Gastrocnemius medialis (tissue), 4 donors: ENCODE data around the gene SANBR. TPM values are rescaled to one million over a fixed set of nuclear protein-coding genes. Genes with fewer than 3 reads are reported as not detected.

ENCODE experiments used
- ATAC-seq, 2 donors: fragments of 150-250 bp; one replicate each; pipeline ENCODE4 v1.9.1; 2016
- DNase-seq, 2 donors: peaks; one replicate each; pipeline ENCODE4 v3.0.0-alpha.2; 2019
- H3K27ac ChIP-seq, 4 donors: fragments of 200-600 bp; sonication (generic); 1 replicate in 1 of 4; 2 replicates in 3 of 4; pipeline ENCODE4 v1.5.1; 2016 to 2018; ENCODE audit warnings: mild to moderate bottlenecking in 2 of 4, moderate library complexity in 1 of 4
- H3K27me3 ChIP-seq, 3 donors: fragments of 200-600 bp; sonication (generic) in 2 of 3; 1 replicate in 1 of 3; 2 replicates in 2 of 3; pipeline versions ENCODE4 v1.5.1 to v1.6.0; 2016 to 2019; ENCODE audit warnings: mild to moderate bottlenecking in 1 of 3, moderate library complexity in 1 of 3
- H3K36me3 ChIP-seq, 2 donors: fragments of 200-600 bp; sonication (generic) in 1 of 2; one replicate each; pipeline ENCODE4 v1.5.1; 2017 to 2018
- H3K4me1 ChIP-seq, 2 donors: fragments of 200-600 bp; sonication (generic) in 1 of 2; one replicate each; pipeline ENCODE4 v1.5.1; 2016 to 2017; ENCODE audit warnings: mild to moderate bottlenecking in 2 of 2
- H3K4me3 ChIP-seq, 4 donors: fragments of 200-600 bp; sonication (generic) in 3 of 4; 1 replicate in 1 of 4; 2 replicates in 3 of 4; pipeline ENCODE4 v1.5.1; 2016 to 2019; ENCODE audit warnings: mild to moderate bottlenecking in 2 of 4
- H3K9me3 ChIP-seq, 3 donors: fragments of 200-600 bp; sonication (generic) in 2 of 3; 1 replicate in 1 of 3; 2 replicates in 2 of 3; pipeline ENCODE4 v1.5.1; 2016 to 2019
- CTCF ChIP-seq, 5 experiments: fragments of 450-650 bp in 3 of 5; fragments of 200-600 bp in 2 of 5; sonication (generic) in 2 of 5; IDR thresholded peaks in 4 of 5; conservative IDR thresholded peaks in 1 of 5; 1 replicate in 4 of 5; 2 replicates in 1 of 5; pipeline ENCODE4 v1.5.1; 2016 to 2019; ENCODE audit warnings: antibody characterized with exemption in 5 of 5, mild to moderate bottlenecking in 3 of 5, moderate library complexity in 3 of 5
- POLR2A ChIP-seq, 2 donors: fragments of 450-650 bp; IDR thresholded peaks; one replicate each; pipeline ENCODE4 v1.6.1; 2017; ENCODE audit warnings: antibody characterized with exemption in 2 of 2, mild to moderate bottlenecking in 2 of 2, moderate library complexity in 2 of 2
- in situ Hi-C, 4 donors: fragments of 200-750 bp; cut with MboI; loops; one replicate each; pipeline versions ENCODE4 v1.15.0 to v1.8.0; 2017; ENCODE audit warnings: low sequenced_read_pairs in 4 of 4
- intact Hi-C: fragments of 100-400 bp; cut with DNase I; formaldehyde crosslinking; loops from one replicate; pipeline ENCODE4 v1.15.1; 2023; ENCODE audit warnings: low total_unique reads
- total RNA-seq, 4 donors: library from RNA; depleted of rRNA; stranded (reverse); fragments of >200 nt; gene quantifications; one replicate each; pipeline versions ENCODE4 v1.1.0 to v1.2.3, GENCODE V29; 2016

The SANBR gene
- total RNA-seq, 4 donors from 2014 or later: 1.5 to 6.5 (median 2.1) TPM

GRCh38 chr2:61074100-61074499, 8.4 kb downstream of the SANBR start:
- DNase-seq: no peak
- in situ Hi-C loops: no loop called here
- H3K4me1 ChIP-seq: no peaks in the 10 kb centered on the region
- TF ChIP-seq POLR2A (IDR thresholded peaks at IDR 0.05) (no peak), CTCF (IDR thresholded peaks at IDR 0.05 in 4 of 5, conservative IDR thresholded peaks at IDR 0.05 in 1 of 5) (no peak)
- ATAC-seq: no peak
- no peak overlapping the region for H3K4me3 ChIP-seq
- peaks cover 0 to 25% of the 10 kb centered on the region in 2 donors for H3K36me3 ChIP-seq
- H3K9me3 ChIP-seq: no peaks in the 10 kb centered on the region
- intact Hi-C loops: no loop called here
- H3K27me3 ChIP-seq: no peaks in the 10 kb centered on the region
- H3K27ac ChIP-seq: no peak overlapping the region

GRCh38 chr2:61085883-61086282, 20.2 kb downstream of the SANBR start:
- ATAC-seq: no peak
- Histone ChIP-seq H3K36me3 (peaks cover 0 to 32% of the 10 kb centered on the region in 2 donors), H3K4me3 (no peak overlapping the region), H3K27me3 (no peaks in the 10 kb centered on the region), H3K27ac (no peak overlapping the region), H3K4me1 (no peaks in the 10 kb centered on the region), H3K9me3 (no peaks in the 10 kb centered on the region)
- DNase-seq: no peak
- intact Hi-C loops (no loop called here), in situ Hi-C loops (no loop called here)
- no peak for TF ChIP-seq CTCF (IDR thresholded peaks at IDR 0.05 in 4 of 5, conservative IDR thresholded peaks at IDR 0.05 in 1 of 5)
- TF ChIP-seq POLR2A (IDR thresholded peaks at IDR 0.05): no peak

GRCh38 chr2:61089797-61090196, 24.1 kb downstream of the SANBR start:
- TF ChIP-seq CTCF (IDR thresholded peaks at IDR 0.05 in 4 of 5, conservative IDR thresholded peaks at IDR 0.05 in 1 of 5) (no peak), POLR2A (IDR thresholded peaks at IDR 0.05) (no peak)
- H3K27me3 ChIP-seq: no peaks in the 10 kb centered on the region
- H3K9me3 ChIP-seq: no peaks in the 10 kb centered on the region
- no peak overlapping the region for H3K4me3 ChIP-seq
- intact Hi-C loops: no loop called here
- no peak for DNase-seq
- H3K4me1 ChIP-seq: no peaks in the 10 kb centered on the region
- H3K27ac ChIP-seq: no peak overlapping the region
- peaks cover 0 to 28% of the 10 kb centered on the region in 2 donors for H3K36me3 ChIP-seq
- no peak for ATAC-seq
- in situ Hi-C loops: no loop called here

- Histone ChIP-seq H3K36me3 (peaks cover 0 to 26% of the 10 kb centered on the region in 2 donors), H3K9me3 (no peaks in the 10 kb centered on the region), H3K27ac (no peak overlapping the region), H3K27me3 (no peaks in the 10 kb centered on the region), H3K4me1 (no peaks in the 10 kb centered on the region), H3K4me3 (no peak overlapping the region)
- in situ Hi-C loops (no loop called here), intact Hi-C loops (no loop called here)
- TF ChIP-seq CTCF (IDR thresholded peaks at IDR 0.05 in 4 of 5, conservative IDR thresholded peaks at IDR 0.05 in 1 of 5) (no peak), POLR2A (IDR thresholded peaks at IDR 0.05) (no peak)
- ATAC-seq (no peak), DNase-seq (no peak)
Measured at GRCh38 chr2:61090386-61090921, 24.8 kb downstream of the SANBR start.

GRCh38 chr2:61091485-61091884, 25.8 kb downstream of the SANBR start:
- H3K27me3 ChIP-seq: no peaks in the 10 kb centered on the region
- H3K4me1 ChIP-seq: no peaks in the 10 kb centered on the region
- in situ Hi-C loops (no loop called here), intact Hi-C loops (no loop called here)
- H3K36me3 ChIP-seq: peaks cover 0 to 15% of the 10 kb centered on the region in 2 donors
- TF ChIP-seq CTCF (IDR thresholded peaks at IDR 0.05 in 4 of 5, conservative IDR thresholded peaks at IDR 0.05 in 1 of 5) (no peak), POLR2A (IDR thresholded peaks at IDR 0.05) (no peak)
- H3K4me3 ChIP-seq: no peak overlapping the region
- H3K27ac ChIP-seq: no peak overlapping the region
- DNase-seq: no peak
- ATAC-seq: no peak
- no peaks in the 10 kb centered on the region for H3K9me3 ChIP-seq
